H1 (cell line): ENCODE data around the gene DDX42. TPM values are rescaled to one million over a fixed set of nuclear protein-coding genes. Genes with fewer than 3 reads are reported as not detected.
A peak's percentile ranks its signal among the peaks of the same experiment; 100 is the strongest.

Experiments used
- BACH1 ChIP-seq: IDR thresholded peaks from 2 replicates; pipeline ENCODE4 v1.6.1; 2012; ENCODE audit warnings: low read length, improper control_type of control experiment
- BRCA1 ChIP-seq: IDR thresholded peaks from 2 replicates; pipeline ENCODE4 v1.6.1; 2012; ENCODE audit warnings: low read depth, low read length, improper control_type of control experiment
- CBX8 ChIP-seq: fragments of 300-800, 300-1000 bp; sonication (generic); IDR thresholded peaks from 2 replicates; pipeline ENCODE4 v1.7.1; 2016; ENCODE audit warnings: low read depth, low read length, borderline replicate concordance
- CHD1 ChIP-seq: IDR thresholded peaks from 2 replicates; pipeline ENCODE4 v1.6.1; 2012; ENCODE audit warnings: low read depth, low read length, improper control_type of control experiment
- CTBP2 ChIP-seq: IDR thresholded peaks from 2 replicates; pipeline ENCODE4 v1.7.0; 2011; ENCODE audit warnings: borderline replicate concordance, mild to moderate bottlenecking, moderate library complexity, mixed read lengths, low read length; ENCODE audit not compliant: insufficient read depth, insufficient read length
- FOSL1 ChIP-seq: IDR thresholded peaks from 2 replicates; pipeline ENCODE4 v1.6.1; 2011; ENCODE audit warnings: mild to moderate bottlenecking, low read depth, low read length, moderate library complexity; ENCODE audit not compliant: insufficient read depth
- GTF2F1 ChIP-seq: IDR thresholded peaks from 2 replicates; pipeline ENCODE4 v1.6.1; 2012; ENCODE audit warnings: low read depth, low read length, improper control_type of control experiment, borderline replicate concordance
- HDAC2 ChIP-seq, 2 experiments: fragments of 300-600 bp in 1 of 2; sonication (generic) in 1 of 2; IDR thresholded peaks; 2 replicates each; pipeline ENCODE4 v1.6.1; 2011 to 2012; ENCODE audit warnings: low read depth in 2 of 2, low read length in 2 of 2, mild to moderate bottlenecking in 2 of 2, moderate library complexity in 2 of 2, borderline replicate concordance in 1 of 2, inconsistent platforms in 1 of 2
- KDM4A ChIP-seq: IDR thresholded peaks from one replicate; pipeline ENCODE4 v1.7.1; 2012; ENCODE audit warnings: low read depth, mild to moderate bottlenecking, moderate library complexity, low read length, inconsistent platforms; ENCODE audit not compliant: severe bottlenecking
- RBBP5 ChIP-seq: IDR thresholded peaks from 2 replicates; pipeline ENCODE4 v1.7.1; 2012; ENCODE audit warnings: low read depth, mild to moderate bottlenecking, inconsistent platforms, low read length, moderate library complexity, borderline replicate concordance
- SIN3A ChIP-seq, 2 experiments: IDR thresholded peaks in 1 of 2; conservative IDR thresholded peaks in 1 of 2; 2 replicates each; pipeline ENCODE4 v1.6.1; 2011 to 2012; ENCODE audit warnings: low read length in 2 of 2, improper control_type of control experiment in 1 of 2, low read depth in 1 of 2, mild to moderate bottlenecking in 1 of 2
- SP2 ChIP-seq: IDR thresholded peaks from 2 replicates; pipeline ENCODE4 v1.6.1; 2012; ENCODE audit warnings: mild to moderate bottlenecking, low read length, inconsistent platforms
- SP4 ChIP-seq: IDR thresholded peaks from 2 replicates; pipeline ENCODE4 v1.6.1; 2012; ENCODE audit warnings: low read length, inconsistent platforms
- SUZ12 ChIP-seq: fragments of 200-600 bp; sonication (generic); IDR thresholded peaks from 2 replicates; pipeline ENCODE4 v1.6.1; 2012; ENCODE audit warnings: mild to moderate bottlenecking, inconsistent platforms, low read length, moderate library complexity, mixed read lengths
- TAF7 ChIP-seq: optimal IDR thresholded peaks from 2 replicates; pipeline ENCODE3; 2011; ENCODE audit warnings: low read depth, mild to moderate bottlenecking, inconsistent platforms, low read length, moderate library complexity, borderline replicate concordance
- TBP ChIP-seq: IDR thresholded peaks from 2 replicates; pipeline ENCODE4 v1.6.1; 2011; ENCODE audit warnings: low read depth, low read length, improper control_type of control experiment
- TEAD4 ChIP-seq: IDR thresholded peaks from 2 replicates; pipeline ENCODE4 v1.6.1; 2012; ENCODE audit warnings: low read depth, low read length, inconsistent platforms, mixed read lengths
- polyA plus RNA-seq, 7 experiments: library from polyadenylated mRNA; depleted of rRNA in 3 of 7; stranded (reverse) in 5 of 7; unstranded in 2 of 7; fragments of >200 nt in 5 of 7; fragments of 200-250 nt in 2 of 7; gene quantifications; 1 replicate in 5 of 7; 2 replicates in 1 of 7; 4 replicates in 1 of 7; pipeline versions ENCODE4 v1.2.1 to v1.2.3, GENCODE V29; 2011 to 2013; ENCODE audit warnings: missing spikeins in 2 of 7, mixed read lengths in 2 of 7
- total RNA-seq: library from RNA; stranded (reverse); fragmentation: NEBNext Ultra II Directional; extraction: Animal tissue kit (Norgen Biotek cat#: 25700); gene quantifications from 2 replicates; pipeline ENCODE4 v1.2.1, GENCODE V29; 2021
- TF ChIP-seq, protein P1 (sequence below), 3 experiments: IDR thresholded peaks; 1 replicate in 2 of 3; 2 replicates in 1 of 3; pipeline versions ENCODE4 v1.5.1 to v1.6.1; 2011; ENCODE audit warnings: low read length in 3 of 3, mild to moderate bottlenecking in 3 of 3, inconsistent platforms in 2 of 3, low read depth in 1 of 3, moderate library complexity in 1 of 3; ENCODE audit not compliant: insufficient read depth in 1 of 3; ENCODE audit errors: control extremely low read depth in 1 of 3

Gene DDX42
- total and polyA plus RNA-seq, 2 of the 8 experiments (the other 6 are each of a cell fraction or from before 2014, with no cell fraction given): 40.6 to 114 TPM

DNA sequence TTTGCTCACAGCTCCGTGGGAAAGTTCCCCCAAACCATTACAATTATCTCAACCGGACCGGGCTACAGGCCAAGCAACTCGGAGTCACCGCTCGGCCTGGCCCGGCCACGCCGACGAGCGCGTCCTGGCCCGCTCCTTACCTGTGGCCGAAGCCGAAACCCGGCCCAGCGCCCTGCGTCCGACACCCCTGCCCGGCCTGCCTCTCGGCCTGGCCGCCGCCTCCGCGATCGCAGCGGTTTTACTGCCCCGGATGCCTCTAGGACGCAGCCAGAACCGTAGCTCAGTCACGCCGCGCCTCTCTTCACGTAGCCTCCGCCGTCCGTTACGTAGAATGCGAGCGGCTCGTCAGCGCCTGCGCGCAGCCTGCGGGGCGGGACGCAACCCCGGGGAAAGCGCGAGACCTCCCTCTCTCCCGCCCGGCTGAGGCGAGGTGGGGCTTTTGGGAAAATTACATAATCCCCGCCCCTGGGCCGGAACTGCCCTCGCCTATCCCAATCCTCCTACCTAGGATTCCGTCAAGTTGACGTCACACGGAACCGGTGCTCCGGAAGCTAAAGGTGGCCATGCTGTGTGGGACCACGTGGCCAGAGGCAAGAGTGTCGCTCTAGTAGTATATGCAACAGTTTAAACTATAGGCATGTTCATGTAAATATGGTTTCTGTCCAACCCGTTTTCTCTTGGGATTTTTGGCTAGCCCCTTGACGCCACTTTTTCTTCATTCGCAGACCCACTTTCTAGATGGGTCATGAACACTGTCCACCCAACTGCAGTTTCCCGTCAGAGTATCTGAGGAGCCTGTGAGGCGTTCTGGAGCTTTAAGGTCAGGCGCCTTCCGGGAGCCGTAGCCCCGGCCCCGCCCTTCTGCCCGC is 464 bp upstream of the DDX42 start, which contains the start of gene CCDC47 (continued):
- TF ChIP-seq SIN3A (conservative IDR thresholded peaks at IDR 0.05 in 1 of 2, IDR thresholded peaks at IDR 0.05 in 1 of 2; ENCODE audit: low read depth in 1 of 2, low read length in 2 of 2) (peak; percentile 79 to 88; a peak in 1 of 4 replicates), CBX8 (no peak), TAF7 (peak; percentile 79), SUZ12 (no peak), CHD1 (peak; percentile 70; the same call in 1 of the 2 replicates), BACH1 (no peak), HDAC2 (IDR thresholded peaks at IDR 0.05; ENCODE audit: borderline replicate concordance in 1 of 2, low read depth in 2 of 2, low read length in 2 of 2) (no peak; a peak in 1 of 4 replicates), TEAD4 (peak; percentile 22; the same call in 1 of the 2 replicates), TBP (peak; percentile 89), SP4 (peak; percentile 87), CTBP2 (no peak), BRCA1 (peak; percentile 67; the same call in 1 of the 2 replicates), SP2 (no peak), KDM4A (peak; percentile 82), FOSL1 (peak; percentile 82; the same call in 1 of the 2 replicates), GTF2F1 (no peak), RBBP5 (no peak; the same call in 1 of the 2 replicates)
- TF ChIP-seq, protein P1, sequence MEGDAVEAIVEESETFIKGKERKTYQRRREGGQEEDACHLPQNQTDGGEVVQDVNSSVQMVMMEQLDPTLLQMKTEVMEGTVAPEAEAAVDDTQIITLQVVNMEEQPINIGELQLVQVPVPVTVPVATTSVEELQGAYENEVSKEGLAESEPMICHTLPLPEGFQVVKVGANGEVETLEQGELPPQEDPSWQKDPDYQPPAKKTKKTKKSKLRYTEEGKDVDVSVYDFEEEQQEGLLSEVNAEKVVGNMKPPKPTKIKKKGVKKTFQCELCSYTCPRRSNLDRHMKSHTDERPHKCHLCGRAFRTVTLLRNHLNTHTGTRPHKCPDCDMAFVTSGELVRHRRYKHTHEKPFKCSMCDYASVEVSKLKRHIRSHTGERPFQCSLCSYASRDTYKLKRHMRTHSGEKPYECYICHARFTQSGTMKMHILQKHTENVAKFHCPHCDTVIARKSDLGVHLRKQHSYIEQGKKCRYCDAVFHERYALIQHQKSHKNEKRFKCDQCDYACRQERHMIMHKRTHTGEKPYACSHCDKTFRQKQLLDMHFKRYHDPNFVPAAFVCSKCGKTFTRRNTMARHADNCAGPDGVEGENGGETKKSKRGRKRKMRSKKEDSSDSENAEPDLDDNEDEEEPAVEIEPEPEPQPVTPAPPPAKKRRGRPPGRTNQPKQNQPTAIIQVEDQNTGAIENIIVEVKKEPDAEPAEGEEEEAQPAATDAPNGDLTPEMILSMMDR (IDR thresholded peaks at IDR 0.05; ENCODE audit: control extremely low read depth in 1 of 3, insufficient read depth in 1 of 3, low read depth in 1 of 3, low read length in 3 of 3): no peak
